OCI-LY7 (cell line): ENCODE results near the gene TPCN2. TPM values are rescaled to one million over a fixed set of nuclear protein-coding genes. Genes with fewer than 3 reads are reported as not detected.
"Not testable (repeated sequence)": the region's sequence is repeated elsewhere in the genome, so short reads cannot be mapped to it uniquely, and the experiment has no call there.

Experiments used
- BruUV-seq: library from RNA; stranded (reverse); fragments of 400-500 nt; replicated peaks from 2 replicates; lab custom pipeline; 2021; lab: Mats Ljungman, UMichigan
- CTCF ChIA-PET: fragments of 300-600 bp; sonication (Branson Sonifier 250); formaldehyde crosslinking; loops from one replicate; lab custom pipeline; 2022; ENCODE audit warnings: antibody characterized with exemption; ENCODE audit not compliant: unreplicated experiment; lab: Charles Lee
- POLR2A ChIA-PET: fragments of 300-600 bp; sonication (Branson Sonifier 250); formaldehyde crosslinking; loops from one replicate; lab custom pipeline; 2022; ENCODE audit warnings: antibody characterized with exemption; lab: Charles Lee
- DNase-seq: peaks from one replicate; pipeline ENCODE4 v3.0.0-alpha.2; 2015; ENCODE audit warnings: low spot score
- H2AFZ ChIP-seq: fragments of 200-600 bp; sonication (generic), shearing (Covaris generic); 2 replicates; pipeline ENCODE4 v1.6.1; 2014; ENCODE audit warnings: mild to moderate bottlenecking, antibody characterized with exemption, low read length, moderate library complexity
- H3K27ac ChIP-seq: fragments of 200-600 bp; sonication (generic); 2 replicates; pipeline ENCODE4 v1.5.1; 2014; ENCODE audit warnings: mixed run types, low read depth, mild to moderate bottlenecking, moderate library complexity, low read length, inconsistent platforms; ENCODE audit not compliant: poor library complexity, severe bottlenecking
- H3K36me3 ChIP-seq: fragments of 200-600 bp; sonication (generic); 2 replicates; pipeline ENCODE4 v1.6.1; 2014; ENCODE audit warnings: mild to moderate bottlenecking, antibody characterized with exemption, low read length, moderate library complexity, mixed read lengths; ENCODE audit not compliant: insufficient read depth
- H3K4me1 ChIP-seq: fragments of 200-600 bp; sonication (generic); 2 replicates; pipeline ENCODE4 v1.5.1; 2014; ENCODE audit warnings: mild to moderate bottlenecking, low read length; ENCODE audit not compliant: insufficient read depth, poor library complexity, severe bottlenecking
- H3K4me2 ChIP-seq: fragments of 200-600 bp; sonication (generic); 2 replicates; pipeline ENCODE4 v1.6.1; 2014; ENCODE audit warnings: mild to moderate bottlenecking, low read length
- H3K4me3 ChIP-seq: fragments of 200-600 bp; sonication (generic); 2 replicates; pipeline ENCODE4 v1.5.1; 2014; ENCODE audit warnings: mild to moderate bottlenecking, low read depth, low read length; ENCODE audit not compliant: poor library complexity, severe bottlenecking
- H3K79me2 ChIP-seq: fragments of 200-600 bp; sonication (generic); 2 replicates; pipeline ENCODE4 v1.6.1; 2016; ENCODE audit warnings: low read depth, mild to moderate bottlenecking, low read length, moderate library complexity, mixed read lengths; ENCODE audit not compliant: insufficient read depth
- H3K9me2 ChIP-seq: fragments of 200-600 bp; sonication (generic); 2 replicates; pipeline ENCODE4 v1.6.1; 2016; ENCODE audit warnings: mild to moderate bottlenecking, low read length, mixed read lengths; ENCODE audit not compliant: insufficient read depth
- H3K9me3 ChIP-seq: fragments of 200-600 bp; sonication (generic); 2 replicates; pipeline ENCODE4 v1.6.1; 2014; ENCODE audit warnings: mild to moderate bottlenecking, mixed run types, low read length, mixed read lengths
- H4K20me1 ChIP-seq: fragments of 200-600 bp; sonication (generic); 2 replicates; pipeline ENCODE4 v1.6.1; 2014; ENCODE audit warnings: mild to moderate bottlenecking, antibody characterized with exemption, low read length, moderate library complexity, mixed read lengths; ENCODE audit not compliant: insufficient read depth
- EZH2phosphoT487 ChIP-seq: fragments of 200-600 bp; sonication (generic); IDR thresholded peaks from 2 replicates; pipeline ENCODE4 v1.6.1; 2018; ENCODE audit warnings: low read depth, borderline replicate concordance, mild to moderate bottlenecking, mixed run types, antibody characterized with exemption, low read length, moderate library complexity, mixed read lengths
- intact Hi-C: fragments of 100-400 bp; cut with micrococcal nuclease; formaldehyde crosslinking; loops from one replicate; pipeline ENCODE4 v1.10.0; 2022; ENCODE audit not compliant: unreplicated experiment
- total RNA-seq, 2 experiments: library from RNA; depleted of rRNA in 1 of 2; stranded (reverse); fragments of >200 nt in 1 of 2; shearing (Covaris generic) in 1 of 2; gene quantifications; 2 replicates each; pipeline ENCODE4 v1.2.3, GENCODE V29; 2014 to 2022
- TF ChIP-seq, protein P1 (sequence below): fragments of 200-600 bp; sonication (generic); conservative IDR thresholded peaks from 2 replicates; pipeline ENCODE4 v1.5.1; 2014; ENCODE audit warnings: mild to moderate bottlenecking, antibody characterized with exemption, low read length, moderate library complexity, mixed read lengths

Gene TPCN2
- total RNA-seq, 2 experiments from 2014 or later, result 21.5 to 65.2 TPM

DNA sequence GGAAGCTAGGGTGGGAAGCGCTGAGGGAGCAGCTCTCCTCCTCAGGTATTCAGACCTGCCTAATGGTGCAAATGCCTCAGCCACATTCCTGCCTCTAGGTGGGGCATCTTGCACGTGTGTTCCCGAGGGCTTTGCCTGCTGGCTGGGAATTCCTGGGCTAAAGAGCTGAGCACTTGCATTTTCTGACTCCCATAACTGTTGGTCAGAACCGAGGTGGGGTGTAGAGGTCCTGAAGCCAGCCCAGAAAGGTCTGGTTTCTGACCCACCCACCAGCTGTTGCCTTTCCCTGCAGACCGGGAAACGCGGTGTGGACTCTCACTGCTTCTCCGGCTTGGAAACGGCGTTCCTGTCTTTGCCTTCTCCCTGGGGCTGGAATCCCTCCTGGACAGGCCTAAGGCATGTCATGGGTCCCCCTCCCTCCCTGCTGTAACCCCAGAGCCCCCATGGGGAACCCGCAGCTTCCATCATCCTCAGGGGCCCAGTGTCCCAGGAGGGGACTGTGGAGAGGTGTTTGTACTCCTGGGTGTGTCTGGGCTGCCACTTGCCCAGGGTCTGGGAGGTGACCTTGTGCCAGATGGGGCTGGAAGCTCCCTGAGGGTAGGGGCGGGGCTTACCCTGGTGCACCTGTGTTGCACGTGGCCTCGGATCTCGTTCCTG lies 83.0 kb downstream of the TPCN2 start:
- no peak overlapping the region for H3K4me3 ChIP-seq
- CTCF ChIA-PET, result no interaction called here
- H3K9me3 ChIP-seq, result peaks cover 11% of the 10 kb centered on the region; the same call in 1 of the 2 replicates
- no peak for DNase-seq
- POLR2A ChIA-PET, result no interaction called here
- no peak overlapping the region for H2AFZ ChIP-seq
- BruUV-seq, result no TSS peak
- H3K4me2 ChIP-seq, result no peak overlapping the region
- no peaks in the 10 kb centered on the region for H4K20me1 ChIP-seq
- no peaks in the 10 kb centered on the region for H3K79me2 ChIP-seq
- no peaks in the 10 kb centered on the region for H3K4me1 ChIP-seq
- TF ChIP-seq, protein P1, sequence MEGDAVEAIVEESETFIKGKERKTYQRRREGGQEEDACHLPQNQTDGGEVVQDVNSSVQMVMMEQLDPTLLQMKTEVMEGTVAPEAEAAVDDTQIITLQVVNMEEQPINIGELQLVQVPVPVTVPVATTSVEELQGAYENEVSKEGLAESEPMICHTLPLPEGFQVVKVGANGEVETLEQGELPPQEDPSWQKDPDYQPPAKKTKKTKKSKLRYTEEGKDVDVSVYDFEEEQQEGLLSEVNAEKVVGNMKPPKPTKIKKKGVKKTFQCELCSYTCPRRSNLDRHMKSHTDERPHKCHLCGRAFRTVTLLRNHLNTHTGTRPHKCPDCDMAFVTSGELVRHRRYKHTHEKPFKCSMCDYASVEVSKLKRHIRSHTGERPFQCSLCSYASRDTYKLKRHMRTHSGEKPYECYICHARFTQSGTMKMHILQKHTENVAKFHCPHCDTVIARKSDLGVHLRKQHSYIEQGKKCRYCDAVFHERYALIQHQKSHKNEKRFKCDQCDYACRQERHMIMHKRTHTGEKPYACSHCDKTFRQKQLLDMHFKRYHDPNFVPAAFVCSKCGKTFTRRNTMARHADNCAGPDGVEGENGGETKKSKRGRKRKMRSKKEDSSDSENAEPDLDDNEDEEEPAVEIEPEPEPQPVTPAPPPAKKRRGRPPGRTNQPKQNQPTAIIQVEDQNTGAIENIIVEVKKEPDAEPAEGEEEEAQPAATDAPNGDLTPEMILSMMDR, result no peak; the same call in 1 of the 2 replicates
- no peak for TF ChIP-seq EZH2phosphoT487
- no peaks in the 10 kb centered on the region for H3K36me3 ChIP-seq
- no peak overlapping the region for H3K27ac ChIP-seq
- H3K9me2 ChIP-seq, result no peaks in the 10 kb centered on the region
- intact Hi-C loops, result no loop called here

DNA sequence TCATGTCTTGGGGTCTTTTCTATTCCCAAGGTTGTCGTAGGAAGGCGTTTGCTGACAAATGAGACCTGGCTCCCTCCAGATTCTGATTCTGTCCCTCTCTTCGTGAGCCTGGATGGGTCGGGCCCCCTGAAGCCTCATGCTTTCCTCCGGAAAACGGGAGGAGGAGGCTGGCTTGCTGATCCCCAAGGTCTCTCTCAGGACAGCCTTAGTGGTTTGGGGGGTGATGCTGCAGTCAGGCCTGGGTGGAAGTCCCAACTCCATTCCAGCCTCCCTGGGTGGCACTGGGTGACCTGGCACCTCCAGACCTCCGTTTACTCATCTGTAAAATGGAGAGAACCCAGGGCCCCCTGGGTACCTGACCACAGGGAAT lies 83.6 kb downstream of the TPCN2 start:
- intact Hi-C loops, result no loop called here
- ChIA-PET POLR2A (no interaction called here), CTCF (no interaction called here)
- no peak overlapping the region for H3K4me3 ChIP-seq
- no peaks in the 10 kb centered on the region for H4K20me1 ChIP-seq
- H3K79me2 ChIP-seq, result no peaks in the 10 kb centered on the region
- TF ChIP-seq EZH2phosphoT487, result no peak
- TF ChIP-seq, protein P1, result no peak
- no peaks in the 10 kb centered on the region for H3K9me2 ChIP-seq
- no peak for DNase-seq
- no TSS peak for BruUV-seq
- H3K4me2 ChIP-seq, result no peak overlapping the region
- H3K27ac ChIP-seq, result no peak overlapping the region
- H3K9me3 ChIP-seq, result peaks cover 11% of the 10 kb centered on the region; the same call in 1 of the 2 replicates
- H3K4me1 ChIP-seq, result no peaks in the 10 kb centered on the region
- no peak overlapping the region for H2AFZ ChIP-seq
- no peaks in the 10 kb centered on the region for H3K36me3 ChIP-seq

DNA sequence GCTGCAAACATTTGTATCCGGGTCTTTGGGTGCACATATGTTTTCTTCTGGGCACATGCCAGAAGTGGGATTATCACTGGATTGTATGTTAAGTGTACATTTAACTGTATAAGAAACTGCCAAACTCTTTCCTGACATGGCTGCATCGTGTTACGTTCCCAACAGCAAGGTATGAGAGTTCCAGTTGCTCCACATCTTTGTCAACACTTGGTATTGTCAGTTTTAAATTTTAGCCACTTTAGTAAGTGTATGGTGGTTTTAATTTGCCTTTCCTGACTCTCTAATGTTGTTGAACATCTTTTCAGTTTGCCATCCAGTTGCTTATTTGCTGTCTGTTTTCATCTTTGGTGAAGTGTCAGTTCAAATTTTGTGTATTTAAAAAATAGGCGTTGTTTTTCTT lies 84.5 kb downstream of the TPCN2 start:
- no TSS peak for BruUV-seq
- H4K20me1 ChIP-seq, result no peaks in the 10 kb centered on the region
- ChIA-PET POLR2A (no interaction called here), CTCF (no interaction called here)
- no peak overlapping the region for H3K4me3 ChIP-seq
- peaks cover 7% of the 10 kb centered on the region; the same call in 1 of the 2 replicates for H3K9me3 ChIP-seq
- H3K79me2 ChIP-seq, result no peaks in the 10 kb centered on the region
- H3K4me2 ChIP-seq, result no peak overlapping the region
- DNase-seq, result no peak
- H3K36me3 ChIP-seq, result no peaks in the 10 kb centered on the region
- intact Hi-C loops, result no loop called here
- H3K27ac ChIP-seq, result no peak overlapping the region
- H3K9me2 ChIP-seq, result no peaks in the 10 kb centered on the region
- H3K4me1 ChIP-seq, result no peaks in the 10 kb centered on the region
- TF ChIP-seq EZH2phosphoT487, result no peak
- TF ChIP-seq, protein P1, result no peak
- H2AFZ ChIP-seq, result no peak overlapping the region

DNA sequence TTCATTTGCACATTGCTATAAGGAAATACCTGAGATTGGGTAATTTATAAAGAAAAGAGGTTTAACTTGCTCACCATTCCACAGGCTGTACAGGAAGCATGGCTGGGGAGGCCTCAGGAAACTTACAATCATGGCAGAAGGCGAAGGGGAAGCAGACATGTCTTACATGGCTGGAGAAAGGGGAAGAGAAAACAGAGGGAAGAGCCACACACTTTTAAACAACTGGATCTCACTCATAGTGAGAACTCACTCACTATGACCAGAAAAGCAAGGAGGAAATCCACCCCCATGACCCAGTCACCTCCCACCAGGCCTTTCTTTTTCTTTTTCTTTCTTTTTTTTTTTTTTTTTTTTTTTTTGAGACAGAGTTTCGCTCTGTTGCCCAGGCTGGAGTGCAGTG lies 85.5 kb downstream of the TPCN2 start:
- H2AFZ ChIP-seq, H3K4me1 ChIP-seq, H3K79me2 ChIP-seq, intact Hi-C loops, H3K4me2 ChIP-seq, H3K9me3 ChIP-seq, DNase-seq, H3K4me3 ChIP-seq, H4K20me1 ChIP-seq, CTCF ChIA-PET, BruUV-seq, H3K27ac ChIP-seq, H3K36me3 ChIP-seq, POLR2A ChIA-PET, H3K9me2 ChIP-seq: not testable (repeated sequence)
